ENCODE results near the gene PTGIS. TPM values are rescaled to one million over a fixed set of nuclear protein-coding genes. Genes with fewer than 3 reads are reported as not detected.
A peak's percentile ranks its signal among the peaks of the same experiment; 100 is the strongest.

Gene PTGIS
- total and polyA plus RNA-seq, 2 of the 4 experiments (the other 2 are of a cell fraction), result 1.6 to 2.6 TPM

DNA sequence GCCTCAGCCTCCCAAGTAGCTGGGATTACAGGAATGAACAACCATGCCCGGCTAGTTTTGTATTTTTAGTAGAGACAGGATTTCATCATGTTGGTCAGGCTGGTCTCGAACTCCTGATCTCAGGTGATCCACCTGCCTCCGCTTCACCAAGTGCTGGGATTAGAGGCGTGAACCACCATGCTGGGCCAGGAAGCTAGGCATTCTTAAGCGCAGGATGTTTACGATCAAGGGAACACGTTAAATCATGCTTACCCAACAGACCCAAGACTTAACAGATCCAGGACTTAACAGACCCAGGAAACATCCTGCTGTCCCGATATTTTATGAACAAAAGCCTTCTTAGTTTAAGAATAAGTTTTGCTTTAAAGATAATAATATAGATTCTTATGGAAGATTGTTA, 9.1 kb downstream of the PTGIS start:
- dilution Hi-C loops (cut with HindIII; ENCODE audit: low sequenced_read_pairs, unreplicated experiment) (no loop called here), intact Hi-C loops (cut with micrococcal nuclease) (no loop called here), in situ Hi-C loops (cut with MboI; ENCODE audit: low sequenced_read_pairs) (no loop called here)
- no peak overlapping the region for H3K23ac ChIP-seq (ENCODE audit: low read depth, low read length)
- H3K9me3 ChIP-seq (ENCODE audit: control insufficient read depth, insufficient read depth, low read length), result no peaks in the 10 kb centered on the region
- TF ChIP-seq CEBPB (IDR thresholded peaks at IDR 0.05; ENCODE audit: low read depth, low read length) (no peak), RFX5 (IDR thresholded peaks at IDR 0.05; ENCODE audit: low read depth, low read length) (no peak), MAZ (IDR thresholded peaks at IDR 0.05; ENCODE audit: borderline replicate concordance, low read depth, low read length) (no peak), CHD1 (IDR thresholded peaks at IDR 0.05; ENCODE audit: low read depth, low read length) (no peak), MXI1 (IDR thresholded peaks at IDR 0.05; ENCODE audit: borderline replicate concordance, low read depth, low read length) (no peak), SMC3 (IDR thresholded peaks at IDR 0.05; ENCODE audit: low read depth, low read length) (no peak), RAD21 (IDR thresholded peaks at IDR 0.05; ENCODE audit: low read length) (no peak), FOS (IDR thresholded peaks at IDR 0.05; ENCODE audit: low read depth, low read length) (no peak), POLR2A (IDR thresholded peaks at IDR 0.05; ENCODE audit: low read depth, low read length) (no peak)
- TF ChIP-seq, protein P1, sequence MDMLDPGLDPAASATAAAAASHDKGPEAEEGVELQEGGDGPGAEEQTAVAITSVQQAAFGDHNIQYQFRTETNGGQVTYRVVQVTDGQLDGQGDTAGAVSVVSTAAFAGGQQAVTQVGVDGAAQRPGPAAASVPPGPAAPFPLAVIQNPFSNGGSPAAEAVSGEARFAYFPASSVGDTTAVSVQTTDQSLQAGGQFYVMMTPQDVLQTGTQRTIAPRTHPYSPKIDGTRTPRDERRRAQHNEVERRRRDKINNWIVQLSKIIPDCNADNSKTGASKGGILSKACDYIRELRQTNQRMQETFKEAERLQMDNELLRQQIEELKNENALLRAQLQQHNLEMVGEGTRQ (IDR thresholded peaks at IDR 0.05; ENCODE audit: low read depth, low read length), result no peak
- no peaks in the 10 kb centered on the region for H4K20me1 ChIP-seq (ENCODE audit: insufficient read depth, low read length)
- peaks cover 0 to 3% of the 10 kb centered on the region in 2 experiments; a peak in 1 of 4 replicates for H3K79me1 ChIP-seq (ENCODE audit: low read depth in 1 of 2, low read length in 2 of 2)
- H2AK5ac ChIP-seq (ENCODE audit: low read depth, low read length), result 0 out of 2 replicates have a peak overlapping the region, but pooled peaks have one; percentile 30
- H3K36me3 ChIP-seq (ENCODE audit: control insufficient read depth, insufficient read depth, low read length), result no peaks in the 10 kb centered on the region
- H3K27me3 ChIP-seq (ENCODE audit: control insufficient read depth, insufficient read depth, low read length), result no peaks in the 10 kb centered on the region; the same call in 1 of the 2 replicates
- H2BK5ac ChIP-seq (ENCODE audit: low read depth, low read length, poor library complexity, severe bottlenecking), result no peak overlapping the region
- H2AK9ac ChIP-seq (replicated peaks; ENCODE audit: low read depth, low read length, poor library complexity), result no peak overlapping the region
- H3K27ac ChIP-seq (ENCODE audit: insufficient read depth, low read length), result no peak overlapping the region
- H3K4ac ChIP-seq (ENCODE audit: low read depth, low read length), result no peak overlapping the region
- CTCF ChIA-PET, result no interaction called here
- BruUV-seq (replicated peaks), result no TSS peak
- ATAC-seq (ENCODE audit: low read depth), result no peak
- no peak overlapping the region for H3K9ac ChIP-seq (ENCODE audit: low read depth, low read length)
- no peak overlapping the region for H3K18ac ChIP-seq (ENCODE audit: low read depth, low read length)
- H3K14ac ChIP-seq (replicated peaks; ENCODE audit: low read depth, low read length), result no peak overlapping the region
- no peak for DNase-seq
- H4K8ac ChIP-seq (ENCODE audit: low read depth in 2 of 2, low read length in 2 of 2), result no peak overlapping the region
- H3K9me1 ChIP-seq (ENCODE audit: insufficient read depth, low read length), result 0 out of 2 replicates have a peak, but pooled peaks cover 11% of the 10 kb centered on the region
- H4K91ac ChIP-seq (ENCODE audit: insufficient read depth, low read depth, low read length), result no peak overlapping the region; the same call in 1 of the 2 replicates
- H3K4me1 ChIP-seq (ENCODE audit: control insufficient read depth, insufficient read depth, low read length), result peaks cover 14% of the 10 kb centered on the region
- no peak overlapping the region for H2BK120ac ChIP-seq (ENCODE audit: low read depth, low read length)
- H2BK20ac ChIP-seq (ENCODE audit: low read depth, low read length), result no peak overlapping the region
- H3K56ac ChIP-seq (ENCODE audit: extremely low read depth, insufficient read depth, low read length), result no peak overlapping the region
- no peak overlapping the region for H2BK15ac ChIP-seq (ENCODE audit: low read depth, low read length)
- 80% methylated on average over 1 of the region's 8 CpGs; no CpG with 5 or more reads in 1 of the 2 experiments for WGBS, 2 experiments (ENCODE audit: extremely low coverage in 2 of 2, insufficient read length in 1 of 2)
- no peak overlapping the region for H4K5ac ChIP-seq (ENCODE audit: low read depth, low read length)
- no peak overlapping the region for H2AFZ ChIP-seq (replicated peaks; ENCODE audit: low read length, poor library complexity)
- POLR2A ChIA-PET (ENCODE audit: unreplicated experiment), result no interaction called here
- no peak overlapping the region for H3K4me3 ChIP-seq (ENCODE audit: insufficient read depth, low read depth, low read length)
- no peak overlapping the region for H3K4me2 ChIP-seq (ENCODE audit: low read depth, low read length)
